Measurements from ENCODE around the gene ZBTB7C.

Gene ZBTB7C

DNA sequence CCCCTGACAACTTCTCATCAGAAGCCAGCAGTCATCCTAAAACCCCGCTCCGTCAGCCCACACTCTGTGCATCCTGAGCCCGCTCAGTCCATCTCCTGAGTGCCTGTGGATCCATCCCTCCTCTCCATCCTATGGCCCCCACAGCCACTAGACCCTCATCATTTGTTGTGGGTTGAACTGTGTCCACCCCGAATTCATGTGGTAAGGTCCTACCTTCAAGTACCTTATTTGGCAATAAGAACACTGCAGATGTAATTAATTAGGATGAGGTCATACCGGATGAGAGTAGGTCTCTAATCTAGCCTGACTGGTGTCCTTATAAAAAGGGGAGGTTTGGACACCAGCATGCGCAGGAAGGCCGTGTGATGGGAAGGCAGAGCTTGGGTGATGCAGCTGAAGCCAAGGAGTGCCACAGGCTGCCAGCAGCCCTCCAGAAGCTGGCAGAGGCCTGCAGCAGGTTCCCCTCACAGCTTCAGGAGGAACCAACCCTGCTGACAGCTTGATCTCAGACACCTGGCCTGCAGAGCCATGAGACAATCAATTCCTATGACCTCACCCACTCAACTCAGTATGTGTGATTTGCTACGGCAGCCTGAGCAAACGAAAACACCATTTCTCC is 192.4 kb downstream of the ZBTB7C start:
- no peak for DNase-seq (ENCODE audit: low read depth in 2 of 2)

GRCh38 chr18:48215876-48216638 is 193.1 kb downstream of the ZBTB7C start:
- no peak for DNase-seq (ENCODE audit: low read depth in 2 of 2)

GRCh38 chr18:48213791-48214190 is 195.4 kb downstream of the ZBTB7C start:
- DNase-seq (ENCODE audit: low read depth in 2 of 2) = no peak

DNA sequence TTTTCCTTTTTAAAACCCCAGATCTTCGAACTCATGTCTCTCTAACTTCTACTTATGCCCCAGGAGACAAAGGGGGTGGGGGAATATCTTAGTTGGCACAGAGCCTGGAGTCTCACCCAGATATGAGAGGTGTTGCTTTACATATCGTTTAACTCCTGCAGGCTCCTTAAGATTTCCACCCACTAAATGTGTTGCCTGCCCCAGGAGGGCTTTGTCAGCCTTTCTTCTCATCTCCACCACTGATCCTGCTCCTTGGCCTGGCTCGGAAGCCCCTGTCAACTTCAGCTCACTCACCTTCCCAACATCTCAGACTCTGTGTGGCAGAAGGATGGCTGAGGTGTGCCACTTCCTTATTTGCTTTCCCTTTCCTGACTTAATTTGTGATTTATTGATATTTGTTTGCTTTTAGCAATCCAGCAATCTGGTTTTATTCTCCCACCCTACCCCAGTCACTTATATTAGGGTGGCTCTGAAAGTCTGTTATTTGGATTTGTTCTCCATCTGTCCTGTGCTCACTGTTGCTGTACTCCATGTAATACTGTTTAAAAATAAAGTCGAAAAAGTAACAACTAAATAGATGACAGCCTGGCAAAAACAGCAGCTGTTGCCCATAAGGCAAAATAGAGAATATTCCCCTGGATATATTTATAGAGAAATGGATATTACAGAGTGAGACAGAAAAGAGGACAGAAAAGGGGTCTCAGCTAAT is 200.6 kb downstream of the ZBTB7C start:
- DNase-seq (ENCODE audit: low read depth in 2 of 2) = no peak

- DNase-seq (ENCODE audit: low read depth in 2 of 2) = no peak
Observed at GRCh38 chr18:48207733-48208132, 201.4 kb downstream of the ZBTB7C start.

DNA sequence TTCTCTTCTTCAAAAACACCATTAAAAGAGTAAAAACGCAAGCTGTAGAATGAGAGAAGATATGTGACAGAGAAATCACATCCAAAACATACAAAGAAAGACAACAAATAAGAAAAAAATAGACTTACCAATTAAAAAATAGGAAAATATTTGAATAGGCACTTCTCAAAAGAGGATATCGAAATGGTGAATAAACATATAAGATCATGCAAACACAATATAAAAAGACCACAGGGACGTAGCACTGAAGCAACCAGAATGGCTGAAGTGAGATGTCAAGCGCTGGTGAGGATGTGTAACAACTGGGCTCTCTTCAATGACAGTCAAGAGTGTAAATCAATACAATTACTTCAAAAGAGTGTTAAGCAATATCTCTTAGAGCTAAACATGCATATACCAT is 202.3 kb downstream of the ZBTB7C start:
- no peak for DNase-seq (ENCODE audit: low read depth in 2 of 2)

DNA sequence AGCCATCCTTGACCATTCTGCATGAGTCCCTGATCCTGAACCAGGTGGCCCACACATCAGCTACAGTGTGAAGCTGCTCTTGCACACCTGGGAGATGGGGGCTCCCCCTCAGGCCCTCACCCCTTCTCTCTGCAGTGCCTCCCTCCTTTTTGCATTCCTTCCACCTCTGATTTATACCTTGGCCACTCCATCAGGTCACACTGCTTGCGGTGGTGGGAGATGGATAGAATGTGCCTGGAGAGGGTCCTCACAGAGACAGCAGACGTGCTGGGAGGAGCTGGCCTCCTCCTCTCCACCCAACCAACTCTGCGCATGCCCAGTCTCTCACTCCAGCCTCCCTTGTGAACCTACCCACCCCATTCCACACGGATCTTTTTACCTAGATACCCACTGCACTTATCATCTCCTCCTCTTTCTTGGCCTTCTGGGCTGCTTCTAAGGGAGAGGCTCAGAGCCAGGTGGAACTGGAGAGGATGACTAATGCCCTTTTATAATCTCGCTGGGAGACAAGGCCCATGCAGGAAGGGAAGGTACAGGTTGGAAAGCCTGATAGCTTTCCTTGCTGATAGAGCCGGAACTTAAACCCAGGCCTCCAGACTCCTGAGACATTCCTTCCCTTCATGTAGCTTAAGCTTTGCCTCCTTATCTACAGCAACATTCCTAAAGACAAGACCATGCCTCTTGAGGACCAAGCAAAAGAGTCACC is 205.1 kb downstream of the ZBTB7C start:
- no peak for DNase-seq (ENCODE audit: low read depth in 2 of 2)

- DNase-seq (ENCODE audit: low read depth in 2 of 2) = no peak
Observed at GRCh38 chr18:48203288-48203945, 205.8 kb downstream of the ZBTB7C start.

GRCh38 chr18:48202350-48203260 is 206.6 kb downstream of the ZBTB7C start:
- no peak for DNase-seq (ENCODE audit: low read depth in 2 of 2)

GRCh38 chr18:48202006-48202348 is 207.2 kb downstream of the ZBTB7C start:
- DNase-seq (ENCODE audit: low read depth in 2 of 2) = no peak

- DNase-seq (ENCODE audit: low read depth in 2 of 2) = no peak
Observed at GRCh38 chr18:48201337-48202005, 207.7 kb downstream of the ZBTB7C start.

GRCh38 chr18:48200631-48201336 is 208.4 kb downstream of the ZBTB7C start:
- no peak for DNase-seq (ENCODE audit: low read depth in 2 of 2)

DNA sequence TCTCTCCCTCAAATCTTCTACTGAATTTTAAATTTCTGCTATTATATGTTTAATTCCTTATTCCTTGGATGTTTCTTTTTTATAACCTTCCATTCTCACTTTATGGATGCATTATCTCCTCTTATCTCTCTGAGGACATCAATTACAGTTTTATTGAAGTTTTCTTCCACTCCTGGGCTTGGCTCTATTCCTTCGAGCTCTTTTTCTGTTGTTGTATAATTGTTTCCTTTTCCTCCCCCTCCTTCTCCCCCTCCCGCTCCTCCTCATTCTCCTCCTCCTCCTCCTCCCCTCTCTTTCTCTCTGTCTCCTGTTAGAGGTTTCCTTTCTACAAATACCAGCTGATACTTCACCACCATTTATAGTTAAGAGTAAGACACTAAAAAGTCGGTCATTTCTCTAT is 209.8 kb downstream of the ZBTB7C start:
- no peak for DNase-seq (ENCODE audit: low read depth in 2 of 2)

- no peak for DNase-seq (ENCODE audit: low read depth in 2 of 2)
Observed at GRCh38 chr18:48197819-48198218, 211.4 kb downstream of the ZBTB7C start.

GRCh38 chr18:48195787-48196186 is 213.4 kb downstream of the ZBTB7C start:
- DNase-seq (ENCODE audit: low read depth in 2 of 2) = no peak

DNA sequence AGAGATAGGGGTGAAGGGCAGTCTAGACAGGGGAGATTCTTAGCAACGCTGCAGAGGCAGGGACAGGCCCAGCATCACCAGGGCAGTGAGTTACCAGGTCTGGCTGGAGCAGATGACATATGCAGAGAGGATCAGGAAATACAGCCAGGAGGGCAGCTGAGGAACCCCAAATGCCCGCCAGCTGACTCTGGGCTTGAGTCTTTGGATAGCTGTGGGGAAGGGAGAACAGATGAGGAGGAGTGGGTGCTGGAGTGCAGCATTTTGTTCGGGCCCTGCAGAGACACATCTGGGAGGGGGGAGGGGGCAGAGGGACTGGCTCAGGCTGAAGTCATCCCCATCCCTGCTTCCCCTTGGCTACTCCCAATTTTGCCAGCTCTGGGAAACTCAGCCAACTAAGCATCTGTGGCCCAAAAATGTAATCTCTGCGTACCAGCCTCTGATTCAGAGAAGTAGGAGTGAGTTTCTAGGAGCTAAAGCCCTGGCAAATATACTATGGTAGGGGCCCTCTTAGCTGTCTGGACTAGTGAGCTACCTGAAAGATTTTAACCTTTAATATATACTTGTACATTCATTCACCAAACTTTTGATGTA is 214.5 kb downstream of the ZBTB7C start:
- DNase-seq (ENCODE audit: low read depth in 2 of 2) = no peak

- DNase-seq (ENCODE audit: low read depth in 2 of 2) = no peak
Observed at GRCh38 chr18:48193521-48194492, 215.4 kb downstream of the ZBTB7C start.

DNA sequence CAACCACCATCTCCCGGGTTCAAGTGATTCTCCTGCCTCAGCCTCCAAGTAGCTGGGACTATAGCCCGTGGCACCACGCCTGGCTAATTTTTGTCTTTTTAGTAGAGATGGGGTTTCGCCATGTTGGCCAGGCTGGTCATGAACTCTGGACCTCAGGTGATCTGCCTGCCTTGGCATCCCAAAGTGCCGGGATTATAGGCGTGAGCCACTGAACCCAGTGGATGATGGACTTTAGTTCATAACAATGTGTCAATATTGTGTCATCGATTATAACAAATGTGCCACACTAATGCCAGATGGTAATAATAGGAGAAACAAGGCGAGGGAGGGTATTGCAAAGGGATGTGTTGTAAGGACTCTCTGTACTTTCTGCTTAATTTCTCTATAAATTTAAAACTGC is 216.6 kb downstream of the ZBTB7C start:
- DNase-seq (ENCODE audit: low read depth in 2 of 2) = no peak
